HG03066 (cell line): Measurements from ENCODE around the gene DNASE1L2.
"Not testable (repeated sequence)": the region's sequence is repeated elsewhere in the genome, so short reads cannot be mapped to it uniquely, and the experiment has no call there.

Source experiments
- ATAC-seq: cut with Tn5 transposase; IDR thresholded peaks from one replicate; pipeline ENCODE4 v1.9.1; 2021; ENCODE audit warnings: low read depth; ENCODE audit not compliant: unreplicated experiment

The DNASE1L2 gene

DNA sequence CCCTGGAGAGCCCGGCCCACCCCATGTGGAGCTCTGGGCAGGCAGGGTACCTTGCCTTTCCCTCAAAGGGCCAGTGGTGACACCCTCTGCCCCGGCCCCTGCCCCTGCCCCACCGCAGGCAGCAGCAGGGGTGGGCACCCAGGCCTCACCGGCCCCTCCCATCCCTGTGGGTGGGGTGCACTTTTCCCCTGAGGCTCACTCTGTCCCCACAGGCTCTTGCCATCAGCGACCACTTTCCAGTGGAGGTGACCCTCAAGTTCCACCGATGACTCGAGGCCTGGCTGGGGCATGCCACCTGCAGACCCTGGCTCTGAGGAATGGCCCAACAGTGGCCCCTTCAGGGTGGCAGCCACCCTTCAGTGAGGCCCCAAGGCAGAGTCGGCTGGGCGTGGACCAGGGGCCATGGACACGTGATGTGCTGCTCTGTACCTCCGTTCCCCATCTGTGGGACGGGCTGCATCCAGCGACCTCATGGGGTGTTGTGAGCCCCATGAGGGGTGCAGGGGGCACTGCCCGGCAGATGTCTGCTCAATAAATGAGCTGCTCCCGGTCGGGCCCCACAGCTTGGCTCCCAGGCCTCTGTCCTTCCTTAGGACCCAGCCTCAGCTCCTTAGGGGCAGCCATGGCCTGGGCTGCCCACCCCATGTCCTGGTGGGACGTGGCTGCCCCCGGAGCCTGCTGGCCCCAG is 2.0 kb downstream of the DNASE1L2 start:
- ATAC-seq, result no peak

DNA sequence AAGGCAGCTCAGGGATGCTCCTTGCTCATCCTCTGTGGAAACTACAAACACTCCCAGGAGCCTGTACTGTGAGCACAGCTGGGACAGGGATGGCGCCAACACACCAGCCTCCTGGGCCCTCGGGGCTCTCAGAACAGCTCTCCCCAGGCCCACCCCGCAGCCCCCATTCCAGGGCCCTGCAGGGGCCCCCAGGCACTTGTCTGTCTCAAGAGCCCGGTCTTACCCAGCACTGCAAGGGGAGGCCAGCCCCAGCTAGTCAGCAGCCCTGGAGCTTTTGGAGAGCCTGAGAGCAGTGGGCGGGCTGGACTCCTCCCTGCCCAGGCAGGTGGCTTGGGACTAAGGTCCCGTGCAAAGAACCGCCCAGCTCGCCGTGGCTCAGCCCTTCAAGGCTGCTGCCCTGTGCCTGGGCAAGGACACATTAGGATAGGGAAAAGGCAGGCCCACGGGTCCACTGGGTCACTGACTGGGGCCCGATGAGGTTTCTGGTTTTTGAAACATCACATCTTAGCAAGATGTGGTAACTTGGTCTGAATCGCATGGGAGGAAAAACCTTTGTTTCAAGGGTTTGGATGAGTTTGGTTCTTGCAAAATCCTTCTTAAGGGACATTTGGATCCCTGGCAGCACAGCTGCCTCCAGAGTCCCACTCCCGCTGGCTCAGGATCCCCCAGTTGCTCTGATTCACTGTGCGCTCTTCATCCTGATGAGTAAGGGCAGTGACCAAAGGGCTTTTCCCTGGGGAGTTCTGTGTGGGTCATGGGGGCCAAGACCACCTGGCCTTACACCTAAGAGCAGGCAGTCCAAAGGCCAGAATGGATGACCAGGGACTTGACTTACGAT is 2.8 kb downstream of the DNASE1L2 start:
- ATAC-seq, result no peak

GRCh38 chr16:2240331-2240730 is 4.1 kb downstream of the DNASE1L2 start:
- ATAC-seq, result not testable (repeated sequence)

- ATAC-seq, result no peak
These were observed 6.4 kb downstream of the DNASE1L2 start for GRCh38 chr16:2242598-2242997.

GRCh38 chr16:2243031-2243528 is 6.8 kb downstream of the DNASE1L2 start:
- ATAC-seq, result no peak

GRCh38 chr16:2243781-2244180 is 7.5 kb downstream of the DNASE1L2 start:
- ATAC-seq, result no peak

DNA sequence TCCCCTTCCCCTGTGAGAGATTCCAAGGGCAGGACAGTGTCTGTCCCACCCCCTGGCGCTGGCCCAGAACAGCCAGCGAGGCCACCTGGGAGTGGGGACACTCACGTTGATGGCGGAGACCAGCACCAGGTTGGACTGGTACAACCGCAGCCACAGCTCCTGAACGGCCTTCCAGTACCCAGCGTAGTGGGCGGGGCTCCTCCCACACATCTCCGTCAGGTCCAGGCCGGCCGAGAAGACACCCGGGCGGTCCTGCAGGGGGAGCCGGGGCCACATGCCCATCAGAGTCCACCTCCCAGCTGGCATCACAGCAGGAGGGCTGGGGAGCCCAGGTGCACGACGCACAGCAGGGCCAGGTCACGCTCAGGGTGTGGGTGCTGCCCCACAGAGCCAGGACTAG is 8.1 kb downstream of the DNASE1L2 start:
- ATAC-seq, result no peak

DNA sequence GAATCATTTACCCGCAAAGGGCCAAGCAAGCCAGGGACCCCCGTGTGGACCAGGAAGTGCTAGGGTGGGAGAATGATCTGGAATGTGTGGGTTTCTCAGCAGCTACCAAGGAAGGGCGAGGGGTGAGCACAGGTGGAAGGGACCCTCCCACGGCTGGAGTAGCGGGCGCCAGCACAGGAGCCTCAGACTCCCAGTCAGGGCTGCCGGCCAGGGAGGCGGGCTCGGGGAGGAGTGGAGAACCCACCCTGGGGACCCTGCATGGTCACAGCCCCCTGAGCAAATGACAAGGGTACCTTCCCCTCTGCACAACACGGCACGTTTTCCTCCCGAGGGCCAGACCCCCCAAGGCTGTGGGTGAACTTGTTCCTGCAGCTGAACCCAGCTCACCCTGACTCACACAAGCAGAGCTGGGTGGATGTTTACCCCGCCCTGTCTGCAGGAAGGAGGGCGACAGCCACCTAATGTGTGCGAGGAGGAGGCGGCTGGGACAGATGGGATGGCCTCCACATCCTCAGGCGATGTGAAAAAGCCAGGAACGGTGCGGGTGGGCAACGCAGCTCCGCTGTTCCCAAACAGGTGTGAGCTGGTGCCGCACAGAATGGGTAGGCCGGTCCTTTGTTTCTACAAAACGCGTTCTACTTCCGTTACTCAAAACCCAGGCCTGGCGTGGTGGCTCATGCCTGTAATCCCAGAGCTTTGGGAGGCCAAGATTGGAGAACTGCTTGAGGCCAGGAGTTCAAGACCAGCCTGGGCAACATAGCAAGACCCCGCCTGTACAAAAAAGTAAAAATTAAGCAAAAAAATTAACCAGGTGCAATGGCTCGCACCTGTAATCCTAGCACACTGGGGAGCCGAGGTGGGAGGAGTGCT is 8.9 kb downstream of the DNASE1L2 start:
- ATAC-seq, result no peak

DNA sequence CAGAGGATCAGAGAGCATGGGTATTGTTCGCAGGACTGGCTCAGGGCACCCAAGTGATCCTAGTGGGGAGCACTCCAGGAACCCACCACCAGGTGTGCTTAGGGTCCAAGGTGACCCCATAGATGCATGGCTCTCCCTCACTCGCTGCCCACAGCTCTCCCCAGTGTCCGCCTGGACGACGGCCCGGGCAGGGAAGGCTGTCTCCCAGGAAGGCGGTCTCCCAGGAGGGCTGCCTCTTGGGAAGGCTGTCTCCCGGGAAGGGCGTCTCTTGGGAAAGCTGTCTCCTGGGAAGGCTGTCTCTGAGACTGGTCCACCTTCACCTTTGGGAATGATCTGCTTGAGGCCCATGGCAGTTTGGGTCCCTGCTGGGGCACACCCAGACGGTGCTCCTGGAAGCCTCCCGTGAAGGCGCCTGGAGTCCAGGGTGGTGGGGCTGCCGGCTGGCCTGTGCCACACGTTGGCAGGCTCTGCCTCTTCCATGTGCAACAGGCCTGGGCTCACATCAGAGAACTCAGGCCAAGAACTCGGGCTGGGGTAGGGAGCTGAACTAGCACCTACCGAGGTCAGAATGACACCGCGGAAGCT is 10.1 kb downstream of the DNASE1L2 start:
- ATAC-seq, result no peak

- no peak for ATAC-seq
These were observed 14.5 kb downstream of the DNASE1L2 start for GRCh38 chr16:2250652-2251295.

- peak; percentile 89 for ATAC-seq
These were observed 15.3 kb downstream of the DNASE1L2 start, which contains the start of gene ECI1 for GRCh38 chr16:2251296-2252111. ECI1 (minus strand) TSS chr16:2251587; CDS start chr16:2251566, 21 bp downstream.

- no peak for ATAC-seq
These were observed 16.5 kb downstream of the DNASE1L2 start for GRCh38 chr16:2252806-2253148.

DNA sequence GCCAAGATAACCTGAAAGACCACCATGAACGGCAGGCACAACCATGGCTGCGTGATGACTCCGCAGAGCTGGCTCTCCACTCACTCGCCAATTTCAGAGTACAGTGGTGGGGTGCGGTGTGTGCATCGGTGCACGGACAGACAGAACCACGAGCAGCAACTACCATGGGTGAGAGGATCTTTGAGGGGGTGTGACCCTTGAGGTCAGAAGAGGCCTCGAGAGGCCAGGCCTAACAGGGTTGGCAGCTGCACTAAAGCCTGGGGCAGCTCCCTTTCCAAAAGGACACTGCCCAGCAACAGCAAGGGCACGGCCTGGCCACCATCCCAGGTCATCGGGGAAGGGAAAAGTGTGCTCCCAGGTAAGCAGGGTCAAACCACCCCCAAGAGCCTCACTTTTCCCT is 17.0 kb downstream of the DNASE1L2 start:
- no peak for ATAC-seq

DNA sequence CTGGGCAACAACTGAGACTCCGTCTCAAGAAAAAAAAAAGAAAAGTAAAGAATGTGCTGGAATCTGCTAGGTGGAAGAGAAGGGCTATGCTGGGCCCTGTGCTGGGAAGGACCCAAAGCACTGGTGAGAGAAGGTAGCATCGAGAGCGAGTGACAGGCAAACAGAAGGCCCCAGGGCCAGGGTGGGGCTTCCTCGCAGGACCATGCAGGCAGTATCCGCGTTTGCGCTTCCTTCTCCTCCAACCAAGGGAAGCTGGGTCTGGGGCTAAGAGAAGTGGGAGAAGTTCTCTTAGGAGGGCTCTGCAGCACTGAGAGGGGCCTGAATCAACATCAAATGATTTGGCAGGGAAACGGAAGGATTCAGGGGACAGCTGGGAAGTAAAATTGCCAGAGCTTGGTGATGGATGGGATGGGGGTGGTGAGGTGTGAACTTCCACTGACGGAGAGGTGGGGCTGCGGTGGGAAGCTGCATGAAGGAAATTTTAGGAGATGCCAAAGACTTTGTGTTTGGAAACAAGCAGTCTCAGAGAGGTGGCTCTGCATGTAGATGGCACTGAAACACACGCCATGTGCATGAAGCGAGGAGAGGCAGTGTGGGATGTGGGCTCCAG is 20.4 kb downstream of the DNASE1L2 start:
- no peak for ATAC-seq

GRCh38 chr16:2257726-2258125 is 21.5 kb downstream of the DNASE1L2 start:
- no peak for ATAC-seq

DNA sequence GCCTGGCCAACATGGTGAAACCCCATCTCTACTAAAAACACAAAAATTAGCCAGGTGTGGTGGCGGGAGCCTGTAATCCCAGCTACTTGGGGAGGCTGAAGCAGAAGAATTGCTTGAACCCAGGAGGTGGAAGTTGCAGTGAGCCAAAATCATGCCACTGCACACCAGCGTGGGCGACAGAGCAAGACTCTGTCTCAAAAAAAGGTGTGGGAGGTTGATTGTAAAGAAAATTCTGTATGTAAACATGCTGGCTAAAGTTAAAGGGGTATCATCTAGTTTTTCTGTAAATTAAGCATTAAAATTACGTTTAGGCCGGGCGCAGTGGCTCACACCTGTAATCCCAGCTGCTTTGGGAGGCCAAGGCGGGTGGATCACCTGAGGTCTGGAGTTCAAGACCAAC is 22.3 kb downstream of the DNASE1L2 start:
- not testable (repeated sequence) for ATAC-seq

GRCh38 chr16:2260250-2260649 is 24.0 kb downstream of the DNASE1L2 start:
- no peak for ATAC-seq

DNA sequence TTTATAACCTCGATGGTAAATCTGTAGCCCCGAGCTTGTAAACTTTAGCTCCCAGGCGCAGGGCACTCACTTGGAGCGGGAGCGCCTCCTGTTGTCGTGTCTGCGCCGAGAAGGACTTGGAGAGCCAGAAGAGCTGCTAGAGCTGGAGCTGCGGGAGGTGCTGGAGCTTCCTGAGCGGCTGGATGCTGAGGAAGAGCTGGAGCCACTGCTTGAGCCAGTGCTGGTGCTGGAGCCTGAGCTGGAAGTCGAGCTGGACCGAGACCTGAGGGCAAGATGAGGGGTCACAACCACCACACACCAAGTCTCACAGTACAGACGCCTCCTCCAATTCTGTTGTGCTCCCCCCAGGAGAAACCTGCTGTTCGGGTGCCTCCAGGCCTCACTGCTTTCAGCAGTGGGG is 26.8 kb downstream of the DNASE1L2 start:
- not testable (repeated sequence) for ATAC-seq

DNA sequence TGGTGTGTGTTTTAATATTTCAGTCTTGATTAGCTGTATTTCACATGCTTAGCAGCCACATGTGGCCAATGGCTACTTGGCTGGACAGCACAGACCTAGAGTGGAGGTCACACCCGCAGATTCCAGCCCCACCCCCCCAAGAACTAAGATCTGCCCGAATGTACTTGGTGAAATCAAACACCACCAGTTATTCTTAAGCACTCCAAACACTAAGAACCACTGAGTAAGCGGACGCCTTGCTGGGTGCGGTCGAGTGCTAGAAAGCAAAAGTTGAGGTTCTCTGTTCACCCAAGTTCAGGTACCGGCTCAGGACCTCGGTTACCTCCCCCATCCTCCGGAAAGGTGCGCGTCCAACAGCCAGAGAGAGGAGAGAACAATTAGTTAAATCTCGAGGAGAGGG is 30.6 kb downstream of the DNASE1L2 start:
- not testable (repeated sequence) for ATAC-seq
